ENCODE measurements around the gene P2RY8. TPM values are rescaled to one million over a fixed set of nuclear protein-coding genes. Genes with fewer than 3 reads are reported as not detected.
A peak's percentile ranks its signal among the peaks of the same experiment; 100 is the strongest.

P2RY8 gene
- total and polyA plus RNA-seq, 2 donors (not counting 1 experiment from before 2014, with no cell fraction given) = 72.3 to 142 TPM

DNA sequence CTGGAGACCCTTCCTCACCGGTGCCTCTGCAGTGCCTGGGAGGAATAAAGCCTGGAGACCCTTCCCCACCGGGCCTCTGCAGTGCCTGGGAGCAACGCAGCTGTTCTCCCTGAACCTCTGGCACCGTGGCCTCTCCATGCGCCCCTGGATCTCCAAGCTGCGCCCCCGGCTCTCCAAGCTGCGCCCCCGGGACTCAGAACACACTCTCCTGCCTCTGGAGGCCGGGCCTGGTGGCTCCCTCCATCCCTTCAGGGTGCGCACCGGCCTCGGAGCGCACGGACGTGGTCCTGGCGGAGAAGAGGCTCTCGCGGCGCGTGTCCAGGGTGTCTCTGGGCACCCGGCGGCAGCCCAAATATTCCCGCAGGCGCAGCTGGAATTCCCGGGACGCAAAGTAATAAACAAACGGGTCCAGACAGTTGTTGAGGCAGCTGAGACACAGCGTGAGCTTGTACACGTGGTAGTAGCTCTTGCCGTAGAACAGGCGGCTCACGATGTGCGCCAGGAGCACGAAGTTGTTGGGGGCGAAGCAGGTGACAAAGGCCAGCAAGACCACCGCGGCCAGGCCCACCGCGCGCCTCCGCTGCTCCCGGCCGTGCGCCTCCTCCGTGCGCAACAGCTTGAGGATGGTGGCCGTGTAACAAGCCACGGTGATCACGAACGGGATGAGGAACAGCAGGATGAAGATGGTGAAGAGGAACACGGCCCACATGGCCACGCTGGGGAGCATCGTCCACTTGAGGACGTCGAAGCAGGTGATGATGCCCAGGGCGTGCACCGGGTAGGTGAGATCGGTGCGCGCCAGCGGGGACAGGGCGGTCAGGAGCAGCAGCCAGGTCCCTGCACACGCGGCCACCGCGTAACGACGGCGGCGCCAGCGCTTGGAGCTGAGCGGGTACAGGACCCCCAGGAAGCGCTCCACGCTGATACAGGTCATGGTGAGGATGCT, 71.4 kb downstream of the P2RY8 start:
- Histone ChIP-seq H3K79me2 (ENCODE audit: control insufficient read depth, insufficient read depth, low read length) (peaks cover 63% of the 10 kb centered on the region), H3K4me1 (ENCODE audit: control insufficient read depth in 2 of 2, insufficient read depth in 2 of 2, low read length in 2 of 2) (peaks cover 63 to 80% of the 10 kb centered on the region in 2 donors), H3K9ac (ENCODE audit: low read length) (no peak overlapping the region), H3K4me2 (replicated peaks; ENCODE audit: low read depth, low read length, poor library complexity, severe bottlenecking) (peak overlapping the region; percentile 37), H4K20me1 (ENCODE audit: control insufficient read depth, insufficient read depth, low read length, poor library complexity, severe bottlenecking) (peaks cover 58% of the 10 kb centered on the region), H3K4me3 (ENCODE audit: control extremely low read depth in 1 of 5, extremely low read depth in 1 of 5, insufficient read depth in 1 of 5, low read depth in 2 of 5, low read length in 4 of 5) (no peak overlapping the region), H3K36me3 (replicated peaks in 1 of 2; ENCODE audit: control extremely low read depth in 1 of 2, control insufficient read depth in 1 of 2, extremely low read depth in 1 of 2, insufficient read depth in 2 of 2, low read length in 1 of 2) (peaks cover 0 to 45% of the 10 kb centered on the region in 2 experiments), H2AFZ (ENCODE audit: insufficient read depth, low read depth, low read length, poor library complexity, severe bottlenecking) (no peak overlapping the region), H3K27ac (ENCODE audit: low read length in 2 of 2) (peak overlapping the region in 1 of 2 donors; percentile 5), H3K9me3 (ENCODE audit: control extremely low read depth in 1 of 3, control insufficient read depth in 2 of 3, insufficient read depth in 1 of 3, low read length in 2 of 3) (peaks cover 0 to 5% (median 0%) of the 10 kb centered on the region in 3 donors), H3K27me3 (replicated peaks in 1 of 4; ENCODE audit: control extremely low read depth in 1 of 4, control insufficient read depth in 3 of 4, insufficient read depth in 4 of 4, low read length in 3 of 4) (no peaks in the 10 kb centered on the region)
- no peak for DNase-seq
- H3K9me3 Mint-ChIP-seq (ENCODE audit: insufficient read depth) = no peaks in the 10 kb centered on the region
- no peak for TF ChIP-seq EZH2 (IDR thresholded peaks at IDR 0.05; ENCODE audit: borderline replicate concordance, insufficient read depth, low read depth, low read length, poor library complexity, severe bottlenecking)
- TF ChIP-seq, protein P1, sequence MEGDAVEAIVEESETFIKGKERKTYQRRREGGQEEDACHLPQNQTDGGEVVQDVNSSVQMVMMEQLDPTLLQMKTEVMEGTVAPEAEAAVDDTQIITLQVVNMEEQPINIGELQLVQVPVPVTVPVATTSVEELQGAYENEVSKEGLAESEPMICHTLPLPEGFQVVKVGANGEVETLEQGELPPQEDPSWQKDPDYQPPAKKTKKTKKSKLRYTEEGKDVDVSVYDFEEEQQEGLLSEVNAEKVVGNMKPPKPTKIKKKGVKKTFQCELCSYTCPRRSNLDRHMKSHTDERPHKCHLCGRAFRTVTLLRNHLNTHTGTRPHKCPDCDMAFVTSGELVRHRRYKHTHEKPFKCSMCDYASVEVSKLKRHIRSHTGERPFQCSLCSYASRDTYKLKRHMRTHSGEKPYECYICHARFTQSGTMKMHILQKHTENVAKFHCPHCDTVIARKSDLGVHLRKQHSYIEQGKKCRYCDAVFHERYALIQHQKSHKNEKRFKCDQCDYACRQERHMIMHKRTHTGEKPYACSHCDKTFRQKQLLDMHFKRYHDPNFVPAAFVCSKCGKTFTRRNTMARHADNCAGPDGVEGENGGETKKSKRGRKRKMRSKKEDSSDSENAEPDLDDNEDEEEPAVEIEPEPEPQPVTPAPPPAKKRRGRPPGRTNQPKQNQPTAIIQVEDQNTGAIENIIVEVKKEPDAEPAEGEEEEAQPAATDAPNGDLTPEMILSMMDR (IDR thresholded peaks at IDR 0.05) = no peak
- peak overlapping the region; percentile 50 for H3K4me3 Mint-ChIP-seq
- peaks cover 64% of the 10 kb centered on the region for H3K4me1 Mint-ChIP-seq
- no peak for ATAC-seq (ENCODE audit: low read depth)
- intact Hi-C loops (cut with micrococcal nuclease) = loop anchor here (5.0 kb wide), 1 partner anchor 117 kb away; no protein-coding TSS in a partner anchor
- ChIA-PET CTCF (no interaction called here), POLR2A (no interaction called here)
- WGBS (ENCODE audit: insufficient coverage) = 96% methylated on average over 73 of the region's 75 CpGs
- peak overlapping the region; percentile 70 for H3K27ac Mint-ChIP-seq
- H3K27me3 Mint-ChIP-seq = no peaks in the 10 kb centered on the region

DNA sequence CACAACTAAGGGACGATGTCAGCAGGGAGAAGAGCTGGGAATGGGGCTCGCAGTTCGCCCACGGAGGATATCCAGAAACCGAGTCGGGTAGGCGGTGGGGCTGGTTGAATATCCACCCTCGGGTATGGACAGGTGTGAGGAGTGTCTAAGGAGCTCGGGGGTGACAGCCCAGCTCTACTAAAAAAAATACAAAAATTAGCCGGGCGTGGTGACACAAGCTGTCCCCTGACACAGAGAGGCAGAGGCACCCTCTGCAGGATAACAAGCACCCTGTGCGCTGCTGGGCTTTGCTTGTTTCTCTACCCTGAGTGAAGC, 72.1 kb downstream of the P2RY8 start:
- no peak for TF ChIP-seq EZH2 (IDR thresholded peaks at IDR 0.05; ENCODE audit: borderline replicate concordance, insufficient read depth, low read depth, low read length, poor library complexity, severe bottlenecking)
- peak overlapping the region; percentile 1 to 5 for H3K27ac ChIP-seq (ENCODE audit: low read length in 2 of 2)
- ChIA-PET POLR2A (no interaction called here), CTCF (no interaction called here)
- ATAC-seq (ENCODE audit: low read depth) = no peak
- Mint-ChIP-seq H3K9me3 (ENCODE audit: insufficient read depth) (no peaks in the 10 kb centered on the region), H3K4me1 (peaks cover 59% of the 10 kb centered on the region), H3K27ac (peak overlapping the region; percentile 76), H3K4me3 (peak overlapping the region; percentile 35), H3K27me3 (no peaks in the 10 kb centered on the region)
- H3K36me3 ChIP-seq (replicated peaks in 1 of 2; ENCODE audit: control extremely low read depth in 1 of 2, control insufficient read depth in 1 of 2, extremely low read depth in 1 of 2, insufficient read depth in 2 of 2, low read length in 1 of 2) = peaks cover 0 to 45% of the 10 kb centered on the region in 2 experiments
- DNase-seq = no peak
- H3K79me2 ChIP-seq (ENCODE audit: control insufficient read depth, insufficient read depth, low read length) = peaks cover 57% of the 10 kb centered on the region
- H3K27me3 ChIP-seq (replicated peaks in 1 of 4; ENCODE audit: control extremely low read depth in 1 of 4, control insufficient read depth in 3 of 4, insufficient read depth in 4 of 4, low read length in 3 of 4) = no peaks in the 10 kb centered on the region
- intact Hi-C loops (cut with micrococcal nuclease) = loop anchor here (5.0 kb wide), 1 partner anchor 117 kb away; no protein-coding TSS in a partner anchor
- H3K9ac ChIP-seq (ENCODE audit: low read length) = no peak overlapping the region
- H3K4me3 ChIP-seq (ENCODE audit: control extremely low read depth in 1 of 5, extremely low read depth in 1 of 5, insufficient read depth in 1 of 5, low read depth in 2 of 5, low read length in 4 of 5) = no peak overlapping the region
- WGBS (ENCODE audit: insufficient coverage) = 37% methylated on average over 11 of the region's 12 CpGs
- peaks cover 57 to 74% of the 10 kb centered on the region in 2 donors for H3K4me1 ChIP-seq (ENCODE audit: control insufficient read depth in 2 of 2, insufficient read depth in 2 of 2, low read length in 2 of 2)
- no peak overlapping the region for H2AFZ ChIP-seq (ENCODE audit: insufficient read depth, low read depth, low read length, poor library complexity, severe bottlenecking)
- peak overlapping the region; percentile 9 for H3K4me2 ChIP-seq (replicated peaks; ENCODE audit: low read depth, low read length, poor library complexity, severe bottlenecking)
- H3K9me3 ChIP-seq (ENCODE audit: control extremely low read depth in 1 of 3, control insufficient read depth in 2 of 3, insufficient read depth in 1 of 3, low read length in 2 of 3) = peaks cover 0 to 5% (median 0%) of the 10 kb centered on the region in 3 donors
- peaks cover 56% of the 10 kb centered on the region for H4K20me1 ChIP-seq (ENCODE audit: control insufficient read depth, insufficient read depth, low read length, poor library complexity, severe bottlenecking)

All from B cell (primary cell).